ENCODE measurements around the gene BRDT. TPM values are rescaled to one million over a fixed set of nuclear protein-coding genes. Genes with fewer than 3 reads are reported as not detected.

Gene BRDT
- total and polyA plus RNA-seq, 2 of the 8 experiments (the other 6 are each of a cell fraction or from before 2014, with no cell fraction given): 0.08 TPM; not detected in 1

GRCh38 chr1:91948097-91948496 is 1.1 kb upstream of the BRDT start:
- no peak overlapping the region for H3K23ac ChIP-seq (ENCODE audit: insufficient read length)
- H2BK20ac ChIP-seq (ENCODE audit: low read length): no peak overlapping the region
- no peak overlapping the region for H3K4me2 ChIP-seq (ENCODE audit: insufficient read depth in 1 of 2, low read depth in 2 of 2, low read length in 2 of 2)
- H4K20me1 ChIP-seq (replicated peaks in 1 of 2; ENCODE audit: control insufficient read depth in 1 of 2, insufficient read depth in 2 of 2, low read length in 2 of 2): no peaks in the 10 kb centered on the region
- no peak overlapping the region for H3K4me3 ChIP-seq (ENCODE audit: extremely low read depth in 1 of 4, insufficient read depth in 2 of 4, low read depth in 3 of 4, low read length in 4 of 4)
- H2BK120ac ChIP-seq (replicated peaks; ENCODE audit: low read depth, low read length): no peak overlapping the region
- H2AFZ ChIP-seq (ENCODE audit: low read length): no peak overlapping the region
- H3K79me1 ChIP-seq (ENCODE audit: low read depth, low read length): no peaks in the 10 kb centered on the region
- no peaks in the 10 kb centered on the region for H3K23me2 ChIP-seq (ENCODE audit: low read depth, low read length)
- ChIA-PET POLR2A (ENCODE audit: partially characterized antibody) (no interaction called here), CTCF (ENCODE audit: partially characterized antibody) (interaction anchor here (0.6 to 1.2 kb wide), 4 partner anchors 11 to 512 kb away, joined by 3 to 4 read pairs (median 3); no protein-coding TSS in a partner anchor)
- no peak overlapping the region for H3K14ac ChIP-seq (ENCODE audit: insufficient read length)
- no peak overlapping the region for H2BK5ac ChIP-seq (ENCODE audit: low read depth, low read length)
- H4K5ac ChIP-seq (ENCODE audit: insufficient read length, low read depth, low read length): no peak overlapping the region
- no peak overlapping the region for H3K4ac ChIP-seq (replicated peaks; ENCODE audit: insufficient read length, low read depth, low read length)
- DNase-seq (ENCODE audit: low read depth in 1 of 2, low spot score in 2 of 2) (no peak), FAIRE-seq (no peak)
- no peak overlapping the region for H3K18ac ChIP-seq (ENCODE audit: extremely low read depth, low read length)
- H3K9me3 ChIP-seq (ENCODE audit: insufficient read depth in 2 of 2, low read depth in 1 of 2, low read length in 1 of 2): no peaks in the 10 kb centered on the region
- H3K79me2 ChIP-seq (ENCODE audit: control insufficient read depth in 1 of 2, insufficient read depth in 2 of 2, low read length in 2 of 2): no peaks in the 10 kb centered on the region
- no peak overlapping the region for H2AK5ac ChIP-seq (ENCODE audit: low read depth, low read length)
- no peak overlapping the region for H2BK15ac ChIP-seq (ENCODE audit: low read length)
- H3K27me3 ChIP-seq (replicated peaks in 1 of 4; ENCODE audit: control insufficient read depth in 3 of 4, extremely low read depth in 1 of 4, insufficient read depth in 3 of 4, low read length in 3 of 4): no peaks in the 10 kb centered on the region
- H4K8ac ChIP-seq (ENCODE audit: extremely low read depth, insufficient read depth, low read length): no peak overlapping the region
- H3K4me1 ChIP-seq (replicated peaks in 1 of 4; ENCODE audit: control insufficient read depth in 3 of 4, insufficient read depth in 4 of 4, low read length in 3 of 4): peaks cover 0 to 4% (median 0%) of the 10 kb centered on the region in 4 experiments; a peak in 1 of 7 replicates
- H3K9ac ChIP-seq (replicated peaks in 1 of 4; ENCODE audit: extremely low read depth in 1 of 4, low read depth in 3 of 4, low read length in 3 of 4): no peak overlapping the region
- H4K91ac ChIP-seq (replicated peaks; ENCODE audit: insufficient read length, low read length): no peak overlapping the region
- no peak overlapping the region for H2BK12ac ChIP-seq (ENCODE audit: low read depth, low read length)
- H3K56ac ChIP-seq (replicated peaks; ENCODE audit: insufficient read length, low read depth, low read length): no peak overlapping the region
- H3K36me3 ChIP-seq (ENCODE audit: control insufficient read depth in 2 of 4, insufficient read depth in 4 of 4, low read length in 3 of 4): no peaks in the 10 kb centered on the region
- WGBS, 2 experiments (ENCODE audit: extremely low coverage in 1 of 2, insufficient coverage in 1 of 2, insufficient read length in 1 of 2, insufficient replicate concordance in 2 of 2, low coverage in 1 of 2, low lambda C conversion rate in 2 of 2, missing lambda C conversion rate in 1 of 2): 74% methylated on average over 4 of the region's 4 CpGs; no CpG with 5 or more reads in 1 of the 2 experiments
- no peak overlapping the region for H3K27ac ChIP-seq (ENCODE audit: low read depth, low read length)
- TF ChIP-seq NRF1 (IDR thresholded peaks at IDR 0.05; ENCODE audit: low read depth, low read length) (no peak), TBP (IDR thresholded peaks at IDR 0.05; ENCODE audit: low read depth, low read length) (no peak), ATF2 (IDR thresholded peaks at IDR 0.05; ENCODE audit: low read length) (no peak), CEBPB (IDR thresholded peaks at IDR 0.05; ENCODE audit: low read depth, low read length) (no peak), TEAD4 (IDR thresholded peaks at IDR 0.05; ENCODE audit: low read depth, low read length) (no peak), ZNF274 (IDR thresholded peaks at IDR 0.05; ENCODE audit: borderline replicate concordance, extremely low read depth, low read length) (no peak), JUND (IDR thresholded peaks at IDR 0.05; ENCODE audit: low read length) (no peak), CBX5 (IDR thresholded peaks at IDR 0.05; ENCODE audit: low read depth, low read length) (no peak), FOSL1 (IDR thresholded peaks at IDR 0.05; ENCODE audit: insufficient read depth, low read depth, low read length) (no peak), SP2 (IDR thresholded peaks at IDR 0.05; ENCODE audit: low read length) (no peak), RFX5 (IDR thresholded peaks at IDR 0.05; ENCODE audit: borderline replicate concordance, low read depth, low read length) (no peak), SRF (IDR thresholded peaks at IDR 0.05; ENCODE audit: low read depth, low read length) (no peak), GABPA (IDR thresholded peaks at IDR 0.05; ENCODE audit: borderline replicate concordance, insufficient read depth, low read length) (no peak), TCF12 (IDR thresholded peaks at IDR 0.05; ENCODE audit: low read depth, low read length) (no peak)
